HEK293T (cell line): ENCODE results near the gene DNASE2B.

ENCODE experiments used
- CTCF ChIA-PET: fragments of 350-600 bp; formaldehyde crosslinking; extraction: SDS; loops from one replicate; lab custom pipeline; 2021; ENCODE audit warnings: antibody characterized with exemption, inconsistent platforms; lab: Yijun Ruan, JAX
- POLR2A ChIA-PET: fragments of 350-600 bp; formaldehyde crosslinking; extraction: SDS; loops from one replicate; lab custom pipeline; 2020; ENCODE audit warnings: antibody characterized with exemption, inconsistent platforms; lab: Yijun Ruan, JAX
- DNase-seq: peaks from one replicate; pipeline ENCODE4 v3.0.0; 2012; ENCODE audit warnings: mixed read lengths; ENCODE audit errors: extremely low spot score
- ARNT ChIP-seq: fragments of 450-650 bp; IDR thresholded peaks from 2 replicates; pipeline ENCODE4 v1.6.1; 2017; ENCODE audit warnings: mild to moderate bottlenecking
- BHLHE40 ChIP-seq: fragments of 450-650 bp; IDR thresholded peaks from 2 replicates; pipeline ENCODE4 v1.6.1; 2016; ENCODE audit warnings: mild to moderate bottlenecking, moderate library complexity, borderline replicate concordance
- CTBP1 ChIP-seq: fragments of 450-650 bp; IDR thresholded peaks from 2 replicates; pipeline ENCODE4 v1.6.1; 2016; ENCODE audit warnings: borderline replicate concordance
- ELF4 ChIP-seq: fragments of 450-650 bp; IDR thresholded peaks from 2 replicates; pipeline ENCODE4 v1.6.1; 2017; ENCODE audit warnings: antibody characterized with exemption
- FOXA1 ChIP-seq: fragments of 450-650 bp; IDR thresholded peaks from 2 replicates; pipeline ENCODE4 v1.6.1; 2016; ENCODE audit warnings: mild to moderate bottlenecking
- FOXK2 ChIP-seq: fragments of 450-650 bp; IDR thresholded peaks from 2 replicates; pipeline ENCODE4 v1.6.1; 2016; ENCODE audit warnings: mild to moderate bottlenecking
- FOXM1 ChIP-seq: fragments of 450-650 bp; IDR thresholded peaks from 2 replicates; pipeline ENCODE4 v1.6.1; 2017; ENCODE audit warnings: mild to moderate bottlenecking, borderline replicate concordance
- HDGF ChIP-seq: fragments of 450-650 bp; IDR thresholded peaks from 2 replicates; pipeline ENCODE4 v1.6.1; 2017; ENCODE audit warnings: antibody characterized with exemption, borderline replicate concordance
- L3MBTL2 ChIP-seq: fragments of 450-650 bp; conservative IDR thresholded peaks from 2 replicates; pipeline ENCODE4 v1.6.1; 2016; ENCODE audit warnings: mild to moderate bottlenecking
- LEF1 ChIP-seq: fragments of 450-650 bp; IDR thresholded peaks from 2 replicates; pipeline ENCODE4 v1.6.1; 2017; ENCODE audit warnings: mild to moderate bottlenecking, borderline replicate concordance
- NFRKB ChIP-seq: fragments of 450-650 bp; IDR thresholded peaks from 2 replicates; pipeline ENCODE4 v1.6.1; 2016; ENCODE audit warnings: mild to moderate bottlenecking, moderate library complexity
- PKNOX1 ChIP-seq: fragments of 450-650 bp; IDR thresholded peaks from 2 replicates; pipeline ENCODE4 v1.6.1; 2016
- SP1 ChIP-seq: fragments of 450-650 bp; IDR thresholded peaks from 2 replicates; pipeline ENCODE4 v1.6.1; 2017
- SUZ12 ChIP-seq: fragments of 450-650 bp; IDR thresholded peaks from 2 replicates; pipeline ENCODE4 v1.6.1; 2016; ENCODE audit warnings: mild to moderate bottlenecking
- TARDBP ChIP-seq: fragments of 450-650 bp; IDR thresholded peaks from 2 replicates; pipeline ENCODE4 v1.6.1; 2016
- ZNF384 ChIP-seq: fragments of 450-650 bp; IDR thresholded peaks from 2 replicates; pipeline ENCODE4 v1.6.1; 2016

DNASE2B gene

DNA sequence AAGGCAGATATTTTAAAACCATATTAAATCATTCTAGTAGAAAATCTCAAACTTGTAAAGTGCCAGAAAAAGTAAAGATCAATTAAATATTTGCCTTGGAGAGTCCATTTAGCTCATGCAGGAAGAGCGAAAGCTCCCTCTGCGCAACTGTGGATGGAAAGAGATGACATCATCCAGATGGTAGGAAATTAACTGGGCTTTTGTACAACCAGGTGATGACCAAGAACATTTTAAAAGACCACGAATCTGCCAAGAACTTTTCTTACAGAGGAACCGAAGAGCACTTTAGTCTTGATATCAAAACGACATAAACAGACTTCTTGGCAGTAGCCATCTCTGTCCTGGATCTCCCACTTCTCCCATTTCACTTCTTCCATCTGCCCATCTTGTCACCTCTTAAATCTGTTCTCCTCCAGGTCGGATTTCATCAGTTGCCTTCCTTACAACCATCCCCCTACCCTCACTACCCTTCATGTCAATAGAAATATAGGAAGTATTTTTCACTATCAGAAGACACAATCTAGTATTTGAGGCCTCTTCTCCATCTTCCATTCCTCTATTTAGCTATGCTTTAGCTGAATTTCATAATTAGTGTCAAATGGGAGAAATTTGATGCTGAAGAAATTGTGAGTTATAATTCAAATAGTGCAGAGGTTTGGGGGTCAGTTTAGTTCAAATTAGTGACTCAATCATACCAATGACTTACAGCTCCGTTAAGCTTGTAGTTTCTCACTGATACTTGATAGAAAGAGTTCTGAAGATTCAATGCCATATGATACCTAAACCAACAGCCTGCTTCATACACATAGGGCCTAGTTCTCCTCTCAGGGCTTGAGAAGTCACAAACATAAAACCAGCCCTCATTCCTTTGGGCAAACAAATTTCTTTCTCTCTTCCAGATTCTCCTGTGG lies 22.0 kb upstream of the DNASE2B start:
- no peak for DNase-seq
- POLR2A ChIA-PET = no interaction called here
- TF ChIP-seq ARNT (no peak), LEF1 (no peak), CTBP1 (no peak), SUZ12 (no peak)
- CTCF ChIA-PET = interaction anchor here (0.7 kb wide), 1 partner anchor 90 kb away, joined by 3 read pairs; no protein-coding TSS in a partner anchor

GRCh38 chr1:84377480-84378095 lies 20.7 kb upstream of the DNASE2B start:
- no peak for DNase-seq
- no peak for TF ChIP-seq L3MBTL2
- no peak for TF ChIP-seq SUZ12
- TF ChIP-seq FOXA1 = no peak
- no peak for TF ChIP-seq FOXK2
- TF ChIP-seq SP1 = no peak
- TF ChIP-seq FOXM1 = no peak
- TF ChIP-seq ARNT = no peak
- no peak for TF ChIP-seq ZNF384
- TF ChIP-seq LEF1 = no peak
- TF ChIP-seq CTBP1 = no peak
- TF ChIP-seq HDGF = no peak
- TF ChIP-seq BHLHE40 = no peak
- TF ChIP-seq NFRKB = no peak
- no peak for TF ChIP-seq ELF4
- no peak for TF ChIP-seq PKNOX1
- TF ChIP-seq TARDBP = no peak
- ChIA-PET POLR2A (interaction anchor here (0.9 kb wide), 1 partner anchor 378 kb away, joined by 3 read pairs; no protein-coding TSS in a partner anchor), CTCF (no interaction called here)

- CTCF ChIA-PET = no interaction called here
- POLR2A ChIA-PET = no interaction called here
- TF ChIP-seq BHLHE40 (no peak), TARDBP (no peak), NFRKB (no peak), PKNOX1 (no peak), SP1 (no peak), ZNF384 (no peak), FOXK2 (no peak), ARNT (no peak), FOXA1 (no peak)
- no peak for DNase-seq
These were observed 19.0 kb upstream of the DNASE2B start for GRCh38 chr1:84379138-84379916.

- ChIA-PET CTCF (no interaction called here), POLR2A (no interaction called here)
- TF ChIP-seq ARNT (no peak), SUZ12 (no peak), FOXK2 (no peak), ZNF384 (no peak), TARDBP (no peak), PKNOX1 (no peak)
- DNase-seq = no peak
These were observed 18.4 kb upstream of the DNASE2B start for GRCh38 chr1:84379917-84380180.

- ChIA-PET CTCF (no interaction called here), POLR2A (no interaction called here)
- no peak for TF ChIP-seq ELF4
- no peak for TF ChIP-seq FOXM1
- TF ChIP-seq HDGF = no peak
- no peak for TF ChIP-seq TARDBP
- TF ChIP-seq NFRKB = no peak
- no peak for TF ChIP-seq LEF1
- no peak for TF ChIP-seq L3MBTL2
- no peak for DNase-seq
These were observed 16.2 kb upstream of the DNASE2B start for GRCh38 chr1:84382127-84382526.

- POLR2A ChIA-PET = no interaction called here
- TF ChIP-seq BHLHE40 = no peak
- TF ChIP-seq ELF4 = no peak
- no peak for DNase-seq
- CTCF ChIA-PET = no interaction called here
These were observed 12.9 kb upstream of the DNASE2B start for GRCh38 chr1:84385347-84385746.
